HepG2 (cell line): ENCODE results near the gene GPATCH3. TPM values are rescaled to one million over a fixed set of nuclear protein-coding genes. Genes with fewer than 3 reads are reported as not detected.

Experiments
- ATAC-seq: fragments of 200-7000 bp; cut with Tn5 transposase; 3 replicates; pipeline ENCODE4 v1.9.1; 2020; ENCODE audit warnings: mild to moderate bottlenecking, moderate library complexity
- BruUV-seq: library from RNA; stranded (reverse); fragments of 400-500 nt; replicated peaks from 2 replicates; lab custom pipeline; 2021; lab: Mats Ljungman, UMichigan
- CTCF ChIA-PET: fragments of 300-600 bp; formaldehyde crosslinking; extraction: SDS; loops from one replicate; lab custom pipeline; 2021; ENCODE audit warnings: low total read pairs, inconsistent platforms, low intra/inter-chr PET ratio; lab: Yijun Ruan, JAX
- POLR2A ChIA-PET: fragments of 350-600 bp; sonication (Branson Sonifier 250); formaldehyde crosslinking; loops from one replicate; lab custom pipeline; 2020; ENCODE audit warnings: antibody characterized with exemption, inconsistent platforms; lab: Yijun Ruan, JAX
- DNase-seq: peaks from one replicate; pipeline ENCODE4 v3.0.0-alpha.2; 2015; ENCODE audit warnings: low spot score
- FAIRE-seq: peaks from 3 replicates; lab custom pipeline; 2011; peaks lifted over from hg19 to GRCh38; lab: Jason Lieb, UNC
- H2AFZ ChIP-seq: one replicate; pipeline ENCODE4 v1.6.1; 2011; ENCODE audit warnings: low read length, inconsistent platforms
- H3K27ac ChIP-seq: fragments of 300-600 bp; 3 replicates; pipeline ENCODE4 v1.8.0; 2011; ENCODE audit warnings: mixed run types, mild to moderate bottlenecking, mixed read lengths, low read length, inconsistent platforms; ENCODE audit not compliant: insufficient read depth; ENCODE audit errors: extremely low read length
- H3K27me3 ChIP-seq, 2 experiments: fragments of 200-600 bp in 1 of 2; 2 replicates in 1 of 2; 3 replicates in 1 of 2; pipeline versions ENCODE4 v1.6.0 to v1.8.0; 2011; ENCODE audit warnings: low read length in 2 of 2, mild to moderate bottlenecking in 2 of 2, moderate library complexity in 2 of 2, inconsistent platforms in 1 of 2; ENCODE audit not compliant: insufficient read depth in 2 of 2, control insufficient read depth in 1 of 2
- H3K36me3 ChIP-seq, 2 experiments: fragments of 200-600 bp in 1 of 2; replicated peaks in 1 of 2; 2 replicates in 1 of 2; 3 replicates in 1 of 2; pipeline versions ENCODE4 v1.5.1 to v1.8.0; 2011; ENCODE audit warnings: low read length in 2 of 2, inconsistent platforms in 1 of 2; ENCODE audit not compliant: insufficient read depth in 2 of 2, control insufficient read depth in 1 of 2
- H3K4me1 ChIP-seq: 2 replicates; pipeline ENCODE4 v1.5.1; 2012; ENCODE audit warnings: low read length, inconsistent platforms; ENCODE audit not compliant: insufficient read depth
- H3K4me2 ChIP-seq: 2 replicates; pipeline ENCODE4 v1.6.0; 2011; ENCODE audit warnings: low read depth, low read length, inconsistent platforms
- H3K4me3 ChIP-seq, 3 experiments: fragments of 200-600 bp in 1 of 3; sonication (generic), shearing (Covaris generic) in 1 of 3; replicated peaks in 1 of 3; 2 replicates each; pipeline ENCODE4 v1.5.1; 2011 to 2016; ENCODE audit warnings: low read length in 3 of 3, inconsistent platforms in 2 of 3, low read depth in 2 of 3, mild to moderate bottlenecking in 2 of 3, control low read depth in 1 of 3, mixed read lengths in 1 of 3; ENCODE audit not compliant: insufficient read depth in 1 of 3
- H3K79me2 ChIP-seq: one replicate; pipeline ENCODE4 v1.6.1; 2011; ENCODE audit warnings: low read length, inconsistent platforms; ENCODE audit not compliant: insufficient read depth
- H3K9ac ChIP-seq: 2 replicates; pipeline ENCODE4 v1.6.0; 2011; ENCODE audit warnings: mild to moderate bottlenecking, low read depth, low read length, inconsistent platforms; ENCODE audit not compliant: insufficient read depth
- H3K9me3 ChIP-seq: 2 replicates; pipeline ENCODE4 v1.5.1; 2012; ENCODE audit warnings: mild to moderate bottlenecking, low read length
- H4K20me1 ChIP-seq: 2 replicates; pipeline ENCODE4 v1.6.0; 2011; ENCODE audit warnings: inconsistent platforms, mild to moderate bottlenecking, low read length, moderate library complexity; ENCODE audit not compliant: insufficient read depth
- GFI1 ChIP-seq: sonication (generic); formaldehyde crosslinking; IDR thresholded peaks from 2 replicates; pipeline ENCODE4 v1.5.0; 2020; ENCODE audit warnings: missing genetic modification reagents, mild to moderate bottlenecking, borderline replicate concordance
- HDAC6 ChIP-seq: fragments of 200-600 bp; sonication (generic); IDR thresholded peaks from 2 replicates; pipeline ENCODE4 v1.7.0; 2017; ENCODE audit warnings: mild to moderate bottlenecking, antibody characterized with exemption, low read length, low read depth
- NR2F1 ChIP-seq, 2 experiments: fragments of 450-650 bp in 1 of 2; formaldehyde crosslinking in 1 of 2; IDR thresholded peaks; 2 replicates each; pipeline versions ENCODE4 v1.5.0 to v1.6.1; 2016 to 2020; ENCODE audit warnings: mild to moderate bottlenecking in 1 of 2, missing compliant biosample characterization in 1 of 2, missing genetic modification reagents in 1 of 2, moderate library complexity in 1 of 2
- SPEN ChIP-seq: sonication (generic); formaldehyde crosslinking; IDR thresholded peaks from 2 replicates; pipeline ENCODE4 v1.5.1; 2020; ENCODE audit warnings: low read depth, mild to moderate bottlenecking, missing genetic modification reagents
- ZBTB14 ChIP-seq: sonication (generic); formaldehyde crosslinking; IDR thresholded peaks from 2 replicates; pipeline ENCODE4 v1.4.0; 2020; ENCODE audit warnings: missing genetic modification reagents
- ZNF335 ChIP-seq: sonication (generic); formaldehyde crosslinking; IDR thresholded peaks from 2 replicates; pipeline ENCODE4 v1.4.0; 2020; ENCODE audit warnings: missing genetic modification reagents
- ZNF577 ChIP-seq: sonication (generic); formaldehyde crosslinking; IDR thresholded peaks from 2 replicates; pipeline ENCODE4 v1.4.0; 2020; ENCODE audit warnings: mild to moderate bottlenecking, low read depth, missing genetic modification reagents, borderline replicate concordance
- ZNF597 ChIP-seq: sonication (generic); formaldehyde crosslinking; IDR thresholded peaks from 2 replicates; pipeline ENCODE4 v1.5.0; 2020; ENCODE audit warnings: missing genetic modification reagents
- ZNF720 ChIP-seq: sonication (generic); formaldehyde crosslinking; IDR thresholded peaks from 2 replicates; pipeline ENCODE4 v1.4.0; 2020; ENCODE audit warnings: missing genetic modification reagents
- ZNF776 ChIP-seq: sonication (generic); formaldehyde crosslinking; IDR thresholded peaks from 2 replicates; pipeline ENCODE4 v1.4.0; 2020; ENCODE audit warnings: mild to moderate bottlenecking, missing genetic modification reagents
- WGBS: methylation state at CpG from one replicate; pipeline ENCODE4 v1.1.6; 2017; ENCODE audit warnings: low lambda C conversion rate; 5-methylcytosine and 5-hydroxymethylcytosine counted together
- in situ Hi-C: cut with HindIII; loops from 2 replicates; pipeline ENCODE4 v1.10.0; 2017; ENCODE audit warnings: low pct_unique_long_range_greater_than_20kb; ENCODE audit not compliant: extremely low pct_ligation_motif_present
- intact Hi-C: fragments of 100-400 bp; cut with micrococcal nuclease; formaldehyde crosslinking; loops from one replicate; pipeline ENCODE4 v1.10.0; 2022; ENCODE audit not compliant: unreplicated experiment
- polyA plus RNA-seq, 8 experiments: library from polyadenylated mRNA; depleted of rRNA in 3 of 8; stranded (reverse) in 7 of 8; unstranded in 1 of 8; fragments of >200 nt; fragmentation: Illumina TruSeq in 4 of 8; extraction: Trizol in 4 of 8; gene quantifications; 2 replicates each; pipeline versions ENCODE4 v1.2.1 to v1.2.3, GENCODE V29; 2011 to 2016; ENCODE audit warnings: low read depth in 4 of 8, missing spikeins in 1 of 8, mixed read lengths in 1 of 8; ENCODE audit not compliant: insufficient read depth in 1 of 8
- total RNA-seq, 5 experiments: library from RNA; depleted of rRNA; stranded (reverse); fragments of >200 nt; fragmentation: Illumina TruSeq; extraction: Trizol; gene quantifications; 2 replicates each; pipeline ENCODE4 v1.2.3, GENCODE V29; 2016; ENCODE audit warnings: low read depth in 1 of 5

GPATCH3 gene
- total and polyA plus RNA-seq, 2 of the 13 experiments (the other 11 are each of a cell fraction or from before 2014, with no cell fraction given), result 8.3 to 11.0 TPM

GRCh38 chr1:26946270-26946669 lies 46.0 kb upstream of the GPATCH3 start:
- POLR2A ChIA-PET, result interaction anchor here (1.0 to 12.9 kb wide), 12 partner anchors 8 to 56 kb away, joined by 3 to 371 read pairs (median 8); partner anchors contain the start of genes GPATCH3, GPN2, KDF1 and NR0B2
- Histone ChIP-seq H2AFZ (no peak overlapping the region), H3K9me3 (no peaks in the 10 kb centered on the region), H3K27me3 (no peaks in the 10 kb centered on the region), H3K79me2 (no peaks in the 10 kb centered on the region), H3K4me2 (no peak overlapping the region; the same call in 1 of the 2 replicates), H3K4me1 (peaks cover 88% of the 10 kb centered on the region), H3K4me3 (no peak overlapping the region), H3K9ac (no peak overlapping the region), H4K20me1 (no peaks in the 10 kb centered on the region), H3K27ac (peak overlapping the region; percentile 63), H3K36me3 (peaks cover 22 to 37% of the 10 kb centered on the region in 2 experiments)
- no TSS peak for BruUV-seq
- peak; percentile 12 for FAIRE-seq
- WGBS, result 54% methylated on average over 4 of the region's 4 CpGs
- ATAC-seq, result no peak
- intact Hi-C loops, result no loop called here
- CTCF ChIA-PET, result no interaction called here
- DNase-seq, result no peak
- TF ChIP-seq SPEN (CRISPR knock-in tag) (no peak), HDAC6 (no peak), ZNF776 (no peak), ZNF577 (CRISPR knock-in tag) (no peak), GFI1 (CRISPR knock-in tag) (no peak), ZNF335 (CRISPR knock-in tag) (no peak), ZNF597 (CRISPR knock-in tag) (no peak), ZNF720 (CRISPR knock-in tag) (no peak), ZBTB14 (CRISPR knock-in tag) (no peak), NR2F1 (CRISPR knock-in tag; IDR thresholded peaks at IDR 0.05) (no peak)
- in situ Hi-C loops, result no loop called here
